K562 (cell line): ENCODE results near the gene PLXNB3. TPM values are rescaled to one million over a fixed set of nuclear protein-coding genes. Genes with fewer than 3 reads are reported as not detected.

Experiments
- CEBPB ChIP-seq: fragments of 450-650 bp; IDR thresholded peaks from 2 replicates; pipeline ENCODE4 v1.6.1; 2016; ENCODE audit warnings: missing genetic modification characterization, missing compliant biosample characterization
- CREM ChIP-seq: IDR thresholded peaks from 2 replicates; pipeline ENCODE4 v1.6.1; 2014; ENCODE audit warnings: antibody characterized with exemption, low read depth
- FOSL1 ChIP-seq: fragments of 200-800 bp; sonication (Bioruptor generic); conservative IDR thresholded peaks from 2 replicates; pipeline ENCODE4 v1.6.1; 2016; ENCODE audit warnings: missing genetic modification characterization, missing compliant biosample characterization
- JUN ChIP-seq, 2 experiments: sonication (generic) in 1 of 2; formaldehyde crosslinking in 1 of 2; IDR thresholded peaks; 2 replicates each; pipeline versions ENCODE4 v1.6.1 to v1.8.0; 2012 to 2022; ENCODE audit warnings: borderline replicate concordance in 2 of 2, mild to moderate bottlenecking in 2 of 2, improper control_type of control experiment in 1 of 2, low read depth in 1 of 2, low read length in 1 of 2, missing genetic modification reagents in 1 of 2
- KDM1A ChIP-seq, 2 experiments: fragments of 450-650 bp; IDR thresholded peaks; 2 replicates each; pipeline ENCODE4 v1.6.1; 2016; ENCODE audit warnings: mild to moderate bottlenecking in 2 of 2
- MAFK ChIP-seq: IDR thresholded peaks from 2 replicates; pipeline ENCODE4 v1.6.1; 2011; ENCODE audit warnings: low read length, improper control_type of control experiment
- MEIS2 ChIP-seq: fragments of 450-650 bp; IDR thresholded peaks from 2 replicates; pipeline ENCODE4 v1.6.1; 2014; ENCODE audit warnings: mild to moderate bottlenecking; ENCODE audit not compliant: partially characterized antibody
- RCOR1 ChIP-seq, 2 experiments: IDR thresholded peaks; 2 replicates each; pipeline ENCODE4 v1.6.1; 2012; ENCODE audit warnings: low read depth in 2 of 2, low read length in 2 of 2, borderline replicate concordance in 1 of 2, improper control_type of control experiment in 1 of 2
- TCF7 ChIP-seq: sonication (generic); IDR thresholded peaks from 2 replicates; pipeline ENCODE4 v1.6.1; 2016; ENCODE audit warnings: antibody characterized with exemption, borderline replicate concordance
- TRIM28 ChIP-seq: fragments of 450-650 bp; IDR thresholded peaks from 2 replicates; pipeline ENCODE4 v1.6.1; 2017
- YY1 ChIP-seq, 3 experiments: IDR thresholded peaks; 2 replicates each; pipeline ENCODE4 v1.6.1; 2011; ENCODE audit warnings: low read length in 2 of 3, mild to moderate bottlenecking in 2 of 3, moderate library complexity in 2 of 3, borderline replicate concordance in 1 of 3, control low read depth in 1 of 3, low read depth in 1 of 3; ENCODE audit not compliant: insufficient read depth in 3 of 3, insufficient replicate concordance in 2 of 3, control insufficient read depth in 1 of 3, insufficient read length in 1 of 3; ENCODE audit errors: extremely low read depth in 1 of 3
- ZBTB8A ChIP-seq: fragments of 450-650 bp; IDR thresholded peaks from 2 replicates; pipeline ENCODE4 v1.6.1; 2018; ENCODE audit warnings: mild to moderate bottlenecking, moderate library complexity; ENCODE audit not compliant: partially characterized antibody
- ZNF436 ChIP-seq: fragments of 250-450, 450-650 bp; sonication (Bioruptor Pico); formaldehyde crosslinking; IDR thresholded peaks from 2 replicates; pipeline ENCODE4 v1.7.0; 2020; ENCODE audit warnings: mild to moderate bottlenecking
- ZNF699 ChIP-seq: fragments of 250-450 bp; sonication (Bioruptor Pico); IDR thresholded peaks from 2 replicates; pipeline ENCODE4 v1.8.0; 2021; ENCODE audit warnings: mild to moderate bottlenecking, moderate library complexity; ENCODE audit not compliant: insufficient replicate concordance
- polyA plus RNA-seq, 8 experiments: library from polyadenylated mRNA; depleted of rRNA in 4 of 8; stranded (reverse) in 5 of 8; unstranded in 3 of 8; fragments of >200 nt; fragmentation: Nextera tagmentation in 2 of 8; fragmentation: Illumina TruSeq in 1 of 8; extraction: Ambion mirVana in 2 of 8; extraction: Trizol in 1 of 8; gene quantifications; 2 replicates each; pipeline versions ENCODE4 v1.2.1 to v1.2.3, GENCODE V29; 2011 to 2014; ENCODE audit warnings: inconsistent platforms in 1 of 8, missing spikeins in 1 of 8
- total RNA-seq, 7 experiments: library from RNA; depleted of rRNA in 6 of 7; stranded (reverse); fragments of >200 nt in 6 of 7; fragmentation: Illumina TruSeq in 2 of 7; extraction: Trizol in 2 of 7; gene quantifications; 2 replicates each; pipeline versions ENCODE4 v1.2.1 to v1.2.3, GENCODE V29; 2011 to 2021; ENCODE audit warnings: low replicate concordance in 1 of 7
- TF ChIP-seq, protein P1 (sequence below): fragments of 150-350 bp; conservative IDR thresholded peaks from 2 replicates; pipeline ENCODE4 v1.6.1; 2014; ENCODE audit warnings: low read length
- TF ChIP-seq, protein P2 (sequence below): IDR thresholded peaks from 2 replicates; pipeline ENCODE4 v1.6.1; 2012; ENCODE audit warnings: low read depth, low read length, improper control_type of control experiment, borderline replicate concordance
- TF ChIP-seq, protein P3 (sequence below): fragments of 450-650 bp; IDR thresholded peaks from 2 replicates; pipeline ENCODE4 v1.6.1; 2016

PLXNB3 gene
- total and polyA plus RNA-seq, 9 of the 15 experiments (the other 6 are each of a cell fraction or from before 2014, with no cell fraction given) = 0.22 to 2.0 (median 1.4) TPM; not detected in 2

GRCh38 chrX:153735274-153735673, 28.8 kb upstream of the PLXNB3 start (continued):
- TF ChIP-seq YY1 (IDR thresholded peaks at IDR 0.05; ENCODE audit: borderline replicate concordance in 1 of 3, control insufficient read depth in 1 of 3, extremely low read depth in 1 of 3, insufficient read depth in 3 of 3, insufficient read length in 1 of 3, insufficient replicate concordance in 2 of 3, low read depth in 1 of 3, low read length in 2 of 3) = peak in 1 of 3 experiments; percentile 43
- TF ChIP-seq MAFK = no peak
- TF ChIP-seq MEIS2 = peak; percentile 46
- 0 out of 4 replicates have a peak, but pooled peaks of 1 of the 2 experiments have one; percentile 28 for TF ChIP-seq RCOR1 (IDR thresholded peaks at IDR 0.05; ENCODE audit: borderline replicate concordance in 1 of 2, low read depth in 2 of 2, low read length in 2 of 2)
- TF ChIP-seq FOSL1 (tag) = peak; percentile 62; the same call in 1 of the 2 replicates
- no peak for TF ChIP-seq ZBTB8A
- no peak for TF ChIP-seq ZNF436 (CRISPR knock-in tag)
- TF ChIP-seq, protein P1, sequence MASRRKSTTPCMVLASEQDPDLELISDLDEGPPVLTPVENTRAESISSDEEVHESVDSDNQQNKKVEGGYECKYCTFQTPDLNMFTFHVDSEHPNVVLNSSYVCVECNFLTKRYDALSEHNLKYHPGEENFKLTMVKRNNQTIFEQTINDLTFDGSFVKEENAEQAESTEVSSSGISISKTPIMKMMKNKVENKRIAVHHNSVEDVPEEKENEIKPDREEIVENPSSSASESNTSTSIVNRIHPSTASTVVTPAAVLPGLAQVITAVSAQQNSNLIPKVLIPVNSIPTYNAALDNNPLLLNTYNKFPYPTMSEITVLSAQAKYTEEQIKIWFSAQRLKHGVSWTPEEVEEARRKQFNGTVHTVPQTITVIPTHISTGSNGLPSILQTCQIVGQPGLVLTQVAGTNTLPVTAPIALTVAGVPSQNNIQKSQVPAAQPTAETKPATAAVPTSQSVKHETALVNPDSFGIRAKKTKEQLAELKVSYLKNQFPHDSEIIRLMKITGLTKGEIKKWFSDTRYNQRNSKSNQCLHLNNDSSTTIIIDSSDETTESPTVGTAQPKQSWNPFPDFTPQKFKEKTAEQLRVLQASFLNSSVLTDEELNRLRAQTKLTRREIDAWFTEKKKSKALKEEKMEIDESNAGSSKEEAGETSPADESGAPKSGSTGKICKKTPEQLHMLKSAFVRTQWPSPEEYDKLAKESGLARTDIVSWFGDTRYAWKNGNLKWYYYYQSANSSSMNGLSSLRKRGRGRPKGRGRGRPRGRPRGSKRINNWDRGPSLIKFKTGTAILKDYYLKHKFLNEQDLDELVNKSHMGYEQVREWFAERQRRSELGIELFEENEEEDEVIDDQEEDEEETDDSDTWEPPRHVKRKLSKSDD = no peak
- peak; percentile 66; the same call in 1 of the 2 replicates for TF ChIP-seq TCF7
- peak; percentile 20; the same call in 1 of the 2 replicates for TF ChIP-seq CREM
- TF ChIP-seq, protein P2, sequence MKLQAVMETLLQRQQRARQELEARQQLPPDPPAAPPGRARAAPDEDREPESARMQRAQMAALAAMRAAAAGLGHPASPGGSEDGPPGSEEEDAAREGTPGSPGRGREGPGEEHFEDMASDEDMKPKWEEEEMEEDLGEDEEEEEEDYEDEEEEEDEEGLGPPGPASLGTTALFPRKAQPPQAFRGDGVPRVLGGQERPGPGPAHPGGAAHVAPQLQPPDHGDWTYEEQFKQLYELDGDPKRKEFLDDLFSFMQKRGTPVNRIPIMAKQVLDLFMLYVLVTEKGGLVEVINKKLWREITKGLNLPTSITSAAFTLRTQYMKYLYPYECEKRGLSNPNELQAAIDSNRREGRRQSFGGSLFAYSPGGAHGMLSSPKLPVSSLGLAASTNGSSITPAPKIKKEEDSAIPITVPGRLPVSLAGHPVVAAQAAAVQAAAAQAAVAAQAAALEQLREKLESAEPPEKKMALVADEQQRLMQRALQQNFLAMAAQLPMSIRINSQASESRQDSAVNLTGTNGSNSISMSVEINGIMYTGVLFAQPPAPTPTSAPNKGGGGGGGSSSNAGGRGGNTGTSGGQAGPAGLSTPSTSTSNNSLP = peak; percentile 65; the same call in 1 of the 2 replicates
- TF ChIP-seq, protein P3, sequence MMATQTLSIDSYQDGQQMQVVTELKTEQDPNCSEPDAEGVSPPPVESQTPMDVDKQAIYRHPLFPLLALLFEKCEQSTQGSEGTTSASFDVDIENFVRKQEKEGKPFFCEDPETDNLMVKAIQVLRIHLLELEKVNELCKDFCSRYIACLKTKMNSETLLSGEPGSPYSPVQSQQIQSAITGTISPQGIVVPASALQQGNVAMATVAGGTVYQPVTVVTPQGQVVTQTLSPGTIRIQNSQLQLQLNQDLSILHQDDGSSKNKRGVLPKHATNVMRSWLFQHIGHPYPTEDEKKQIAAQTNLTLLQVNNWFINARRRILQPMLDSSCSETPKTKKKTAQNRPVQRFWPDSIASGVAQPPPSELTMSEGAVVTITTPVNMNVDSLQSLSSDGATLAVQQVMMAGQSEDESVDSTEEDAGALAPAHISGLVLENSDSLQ = 0 out of 2 replicates have a peak, but pooled peaks have one; percentile 5
- no peak for TF ChIP-seq TRIM28
- no peak for TF ChIP-seq CEBPB
- TF ChIP-seq JUN (IDR thresholded peaks at IDR 0.05; ENCODE audit: borderline replicate concordance, low read depth, low read length) = 0 out of 2 replicates have a peak, but pooled peaks have one; percentile 7
- TF ChIP-seq JUN (CRISPR knock-in tag; IDR thresholded peaks at IDR 0.05; ENCODE audit: borderline replicate concordance) = no peak
- 0 out of 4 replicates have a peak, but pooled peaks have one; percentile 14 to 15 for TF ChIP-seq KDM1A (IDR thresholded peaks at IDR 0.05)
- no peak for TF ChIP-seq ZNF699 (CRISPR knock-in tag)
